Esophagus muscularis mucosa (tissue), 4 donors: ENCODE data around the gene PLXNB3. TPM values are rescaled to one million over a fixed set of nuclear protein-coding genes. Genes with fewer than 3 reads are reported as not detected.

ENCODE experiments used
- DNase-seq: peaks from one replicate; pipeline ENCODE4 v3.0.0-alpha.2; 2017; ENCODE audit errors: extremely low spot score
- H3K27ac ChIP-seq, 4 donors: fragments of 200-600 bp; sonication (generic); replicated peaks in 1 of 4; 1 replicate in 3 of 4; 2 replicates in 1 of 4; pipeline ENCODE4 v1.5.1; 2016 to 2019; ENCODE audit warnings: mild to moderate bottlenecking in 1 of 4
- H3K27me3 ChIP-seq, 4 donors: fragments of 200-600 bp; sonication (generic); one replicate each; pipeline versions ENCODE4 v1.5.1 to v1.6.0; 2016 to 2019
- H3K36me3 ChIP-seq, 4 donors: fragments of 200-600 bp; sonication (generic); one replicate each; pipeline ENCODE4 v1.5.1; 2016 to 2019
- H3K4me1 ChIP-seq, 4 donors: fragments of 200-600 bp; sonication (generic); one replicate each; pipeline ENCODE4 v1.5.1; 2016 to 2019
- H3K4me3 ChIP-seq, 4 donors: fragments of 200-600 bp; sonication (generic); 1 replicate in 2 of 4; 2 replicates in 2 of 4; pipeline ENCODE4 v1.5.1; 2016 to 2019; ENCODE audit warnings: mild to moderate bottlenecking in 4 of 4, moderate library complexity in 1 of 4
- H3K9me3 ChIP-seq, 4 donors: fragments of 200-600 bp; sonication (generic); 1 replicate in 3 of 4; 2 replicates in 1 of 4; pipeline ENCODE4 v1.5.1; 2016 to 2019
- CTCF ChIP-seq, 3 experiments: fragments of 200-600 bp in 2 of 3; fragments of 450-650 bp in 1 of 3; sonication (generic) in 2 of 3; IDR thresholded peaks; one replicate each; pipeline ENCODE4 v1.5.1; 2017 to 2019; ENCODE audit warnings: antibody characterized with exemption in 3 of 3, mild to moderate bottlenecking in 2 of 3, moderate library complexity in 1 of 3
- EP300 ChIP-seq: sonication (generic); formaldehyde crosslinking; IDR thresholded peaks from one replicate; pipeline ENCODE4 v1.6.1; 2017; ENCODE audit warnings: antibody characterized with exemption
- POLR2A ChIP-seq: fragments of 450-650 bp; IDR thresholded peaks from one replicate; pipeline ENCODE4 v1.6.1; 2017; ENCODE audit warnings: antibody characterized with exemption, moderate library complexity, mild to moderate bottlenecking, low read depth
- POLR2AphosphoS5 ChIP-seq, 2 donors: sonication (generic); formaldehyde crosslinking; IDR thresholded peaks; one replicate each; pipeline ENCODE4 v1.6.1; 2017; ENCODE audit warnings: antibody characterized with exemption in 2 of 2
- WGBS: methylation state at CpG from one replicate; pipeline ENCODE4 v1.1.5; 2018; 5-methylcytosine and 5-hydroxymethylcytosine counted together
- intact Hi-C: fragments of 100-400 bp; cut with DNase I; formaldehyde crosslinking; loops from one replicate; pipeline ENCODE4 v1.15.1; 2023
- total RNA-seq, 4 donors: library from RNA; depleted of rRNA; stranded (reverse); fragments of >200 nt; gene quantifications; one replicate each; pipeline versions ENCODE4 v1.1.0 to v1.2.1, GENCODE V29; 2016

PLXNB3 gene
- total RNA-seq, 4 donors from 2014 or later: 6.1 to 21.9 (median 17.6) TPM

- Histone ChIP-seq H3K4me1 (peaks cover 4 to 19% (median 16%) of the 10 kb centered on the region in 4 donors), H3K36me3 (peaks cover 0 to 56% (median 21%) of the 10 kb centered on the region in 4 donors), H3K27me3 (no peaks in the 10 kb centered on the region), H3K27ac (no peak overlapping the region), H3K9me3 (no peaks in the 10 kb centered on the region), H3K4me3 (no peak overlapping the region)
- no peak for DNase-seq
- TF ChIP-seq POLR2A: no peak
- TF ChIP-seq POLR2AphosphoS5 (IDR thresholded peaks at IDR 0.05): no peak
- TF ChIP-seq CTCF (IDR thresholded peaks at IDR 0.05): no peak
- TF ChIP-seq EP300: no peak
- intact Hi-C loops: no loop called here
- 100% methylated on average over 4 of the region's 22 CpGs for WGBS
Observed at GRCh38 chrX:153776611-153777045, 12.6 kb downstream of the PLXNB3 start.

GRCh38 chrX:153777261-153778090, 13.4 kb downstream of the PLXNB3 start:
- intact Hi-C loops: no loop called here
- 94% methylated on average over 13 of the region's 34 CpGs for WGBS
- H3K9me3 ChIP-seq: no peaks in the 10 kb centered on the region

GRCh38 chrX:153778181-153778580, 14.1 kb downstream of the PLXNB3 start:
- TF ChIP-seq CTCF (IDR thresholded peaks at IDR 0.05) (no peak), EP300 (no peak), POLR2A (no peak), POLR2AphosphoS5 (IDR thresholded peaks at IDR 0.05) (no peak)
- peaks cover 4 to 30% (median 19%) of the 10 kb centered on the region in 4 donors for H3K4me1 ChIP-seq
- H3K9me3 ChIP-seq: no peaks in the 10 kb centered on the region
- H3K27me3 ChIP-seq: no peaks in the 10 kb centered on the region
- peaks cover 0 to 42% (median 19%) of the 10 kb centered on the region in 4 donors for H3K36me3 ChIP-seq
- intact Hi-C loops: no loop called here
- no peak for DNase-seq
- 77% methylated on average over 14 of the region's 17 CpGs for WGBS
- H3K27ac ChIP-seq: no peak overlapping the region
- H3K4me3 ChIP-seq: no peak overlapping the region

More at GRCh38 chrX:153777261-153778090, 13.4 kb downstream of the PLXNB3 start:
- no peaks in the 10 kb centered on the region for H3K27me3 ChIP-seq
- H3K27ac ChIP-seq: no peak overlapping the region
- TF ChIP-seq EP300: no peak
- no peak for TF ChIP-seq POLR2AphosphoS5 (IDR thresholded peaks at IDR 0.05)
- TF ChIP-seq POLR2A: no peak
- TF ChIP-seq CTCF (IDR thresholded peaks at IDR 0.05): no peak
- H3K4me1 ChIP-seq: peaks cover 4 to 27% (median 19%) of the 10 kb centered on the region in 4 donors
- DNase-seq: no peak
- no peak overlapping the region for H3K4me3 ChIP-seq
- H3K36me3 ChIP-seq: peaks cover 0 to 47% (median 18%) of the 10 kb centered on the region in 4 donors

- Histone ChIP-seq H3K36me3 (peaks cover 0 to 39% (median 18%) of the 10 kb centered on the region in 4 donors), H3K4me1 (peaks cover 4 to 30% (median 19%) of the 10 kb centered on the region in 4 donors), H3K27me3 (no peaks in the 10 kb centered on the region), H3K27ac (no peak overlapping the region), H3K9me3 (no peaks in the 10 kb centered on the region), H3K4me3 (no peak overlapping the region)
- TF ChIP-seq POLR2AphosphoS5 (IDR thresholded peaks at IDR 0.05) (no peak), EP300 (no peak), POLR2A (no peak), CTCF (IDR thresholded peaks at IDR 0.05) (no peak)
- WGBS: 84% methylated on average over 12 of the region's 16 CpGs
- intact Hi-C loops: no loop called here
- DNase-seq: no peak
Observed at GRCh38 chrX:153778684-153779101, 14.6 kb downstream of the PLXNB3 start.
